HG02571 (cell line): Measurements from ENCODE around the gene ATP6V0C.
A peak's percentile ranks its signal among the peaks of the same experiment; 100 is the strongest.

Source experiments
- ATAC-seq: cut with Tn5 transposase; IDR thresholded peaks from one replicate; pipeline ENCODE4 v1.9.1; 2021; ENCODE audit warnings: mild to moderate bottlenecking, moderate library complexity; ENCODE audit not compliant: unreplicated experiment

ATP6V0C gene

DNA sequence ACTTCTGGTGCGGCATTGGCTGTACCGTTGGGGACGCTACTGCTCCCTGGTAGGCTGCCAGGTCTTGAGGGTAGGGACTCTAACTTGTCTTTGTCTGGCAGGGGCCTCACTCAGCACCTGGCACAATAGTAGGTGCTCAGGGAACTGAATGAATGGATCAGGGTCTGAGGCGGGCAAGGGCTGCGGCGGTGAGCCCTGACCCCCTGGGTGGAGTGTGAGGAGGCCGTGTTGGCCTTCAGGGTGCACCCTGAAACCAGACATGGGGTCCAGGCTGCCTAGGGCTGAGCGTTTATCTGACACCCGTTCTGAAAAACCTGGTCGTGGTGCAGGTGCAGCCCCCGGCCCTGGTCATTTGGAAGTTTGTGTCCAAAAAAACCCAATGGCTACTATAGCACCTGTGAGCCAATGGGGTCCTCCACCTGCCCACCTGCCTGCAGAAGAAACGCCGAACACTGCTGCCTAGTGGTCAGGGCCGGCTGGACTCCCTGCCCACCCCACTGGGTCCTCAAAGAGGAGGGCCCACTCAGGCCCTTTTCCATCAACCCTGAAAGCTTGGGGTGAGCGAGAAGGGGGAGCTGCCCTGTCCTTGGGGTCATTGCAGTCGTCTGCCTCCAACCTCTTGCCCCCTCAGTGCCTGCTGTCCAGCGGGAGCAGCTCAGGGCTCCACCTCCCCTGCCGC is 4.9 kb upstream of the ATP6V0C start:
- no peak for ATAC-seq

DNA sequence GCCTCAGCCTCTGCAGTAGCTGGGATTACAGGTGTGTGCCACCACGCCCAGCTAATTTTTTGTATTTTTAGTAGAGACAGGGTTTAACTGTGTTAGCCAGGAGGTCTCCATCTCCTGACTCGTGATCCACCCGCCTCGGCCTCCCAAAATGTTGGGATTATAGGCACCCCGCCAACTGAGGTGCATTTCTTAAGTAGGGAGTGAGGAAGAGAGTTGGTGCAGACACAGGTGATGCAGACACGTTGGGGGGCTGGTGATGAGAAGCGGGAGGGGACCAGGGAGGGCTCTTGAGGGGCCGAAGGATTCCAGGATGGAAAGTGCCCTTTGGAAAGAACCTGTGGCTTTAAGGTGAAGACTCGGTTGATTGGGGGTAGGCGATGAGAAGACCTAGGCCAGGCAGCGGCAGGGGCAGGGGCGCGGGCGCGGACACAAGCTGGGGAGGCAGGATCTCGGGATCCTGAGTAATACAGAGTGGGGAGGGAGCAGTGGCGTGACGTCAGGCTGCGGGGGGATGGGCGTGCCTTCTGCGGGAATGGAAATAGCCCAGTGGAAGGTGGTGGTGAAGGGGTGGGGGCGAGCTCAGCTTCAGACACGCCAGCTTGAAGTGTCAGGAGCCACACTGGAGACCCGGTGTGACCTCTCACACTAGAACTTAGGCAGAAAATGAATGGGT is 2.5 kb upstream of the ATP6V0C start:
- ATAC-seq, result no peak

DNA sequence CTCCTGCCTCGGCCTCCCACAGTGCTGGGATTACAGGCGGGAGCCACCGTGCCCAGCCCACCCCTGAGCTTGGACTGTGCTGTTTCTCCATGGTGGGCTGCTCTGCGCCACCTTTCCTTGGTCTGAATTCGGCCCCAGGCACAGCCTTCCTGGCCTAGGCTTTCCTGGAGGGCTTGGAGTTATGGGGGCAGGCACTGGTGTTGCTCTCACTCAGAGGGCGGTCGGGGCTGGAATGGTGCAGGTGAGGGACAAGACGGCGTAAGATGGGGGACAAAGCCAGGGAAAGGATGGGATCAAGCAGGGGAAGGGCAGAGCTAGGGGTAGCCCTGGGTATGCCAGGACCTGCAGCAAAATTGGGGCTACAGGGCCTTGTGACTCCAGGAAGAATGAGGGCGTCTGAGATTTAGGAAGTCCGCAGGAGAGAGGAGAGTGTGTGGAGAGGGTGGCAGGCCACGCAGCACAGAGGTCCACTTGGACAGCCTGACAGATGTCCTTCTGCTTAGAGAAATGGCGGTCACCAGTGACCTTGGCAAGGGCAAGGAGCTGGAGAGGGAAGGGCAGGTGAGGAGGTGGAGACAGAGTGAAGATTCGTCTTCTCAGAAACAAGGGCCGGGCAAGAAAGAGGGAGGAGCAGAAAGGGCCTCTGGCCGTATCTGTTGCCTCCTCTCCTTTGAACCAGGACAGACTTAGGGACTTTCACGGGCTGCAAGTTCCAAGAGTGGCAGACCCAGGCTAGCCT is 1.6 kb upstream of the ATP6V0C start:
- ATAC-seq, result no peak

GRCh38 chr16:2512735-2513404 is 882 bp upstream of the ATP6V0C start:
- no peak for ATAC-seq

GRCh38 chr16:2514333-2515179 is 804 bp downstream of the ATP6V0C start:
- no peak for ATAC-seq

- no peak for ATAC-seq
Measured at GRCh38 chr16:2515180-2515851, 1.6 kb downstream of the ATP6V0C start.

GRCh38 chr16:2516391-2517240 is 2.9 kb downstream of the ATP6V0C start:
- ATAC-seq, result no peak

GRCh38 chr16:2517954-2518605 is 4.3 kb downstream of the ATP6V0C start:
- ATAC-seq, result no peak

GRCh38 chr16:2518823-2519710 is 5.3 kb downstream of the ATP6V0C start:
- ATAC-seq, result no peak

DNA sequence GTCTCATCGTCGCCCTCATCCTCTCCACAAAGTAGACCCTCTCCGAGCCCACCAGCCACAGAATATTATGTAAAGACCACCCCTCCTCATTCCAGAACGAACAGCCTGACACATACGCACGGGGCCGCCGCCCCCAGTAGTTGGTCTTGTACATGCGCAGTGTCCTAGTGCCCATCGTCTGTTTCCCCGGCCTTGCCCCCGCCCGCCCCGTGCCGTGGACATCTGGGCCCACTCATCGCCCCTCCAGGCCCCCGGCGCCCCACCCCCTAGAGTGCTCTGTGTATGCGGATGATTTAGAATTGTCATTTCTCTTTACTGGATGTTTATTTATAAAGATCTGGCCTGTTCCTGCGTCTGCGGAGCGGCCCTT is 5.9 kb downstream of the ATP6V0C start:
- no peak for ATAC-seq

GRCh38 chr16:2520097-2520783 is 6.5 kb downstream of the ATP6V0C start, which contains the start of gene AMDHD2:
Gene AMDHD2 (plus strand): TSS chr16:2520371. CDS start chr16:2520459, 88 bp downstream.
- peak; percentile 45 for ATAC-seq

DNA sequence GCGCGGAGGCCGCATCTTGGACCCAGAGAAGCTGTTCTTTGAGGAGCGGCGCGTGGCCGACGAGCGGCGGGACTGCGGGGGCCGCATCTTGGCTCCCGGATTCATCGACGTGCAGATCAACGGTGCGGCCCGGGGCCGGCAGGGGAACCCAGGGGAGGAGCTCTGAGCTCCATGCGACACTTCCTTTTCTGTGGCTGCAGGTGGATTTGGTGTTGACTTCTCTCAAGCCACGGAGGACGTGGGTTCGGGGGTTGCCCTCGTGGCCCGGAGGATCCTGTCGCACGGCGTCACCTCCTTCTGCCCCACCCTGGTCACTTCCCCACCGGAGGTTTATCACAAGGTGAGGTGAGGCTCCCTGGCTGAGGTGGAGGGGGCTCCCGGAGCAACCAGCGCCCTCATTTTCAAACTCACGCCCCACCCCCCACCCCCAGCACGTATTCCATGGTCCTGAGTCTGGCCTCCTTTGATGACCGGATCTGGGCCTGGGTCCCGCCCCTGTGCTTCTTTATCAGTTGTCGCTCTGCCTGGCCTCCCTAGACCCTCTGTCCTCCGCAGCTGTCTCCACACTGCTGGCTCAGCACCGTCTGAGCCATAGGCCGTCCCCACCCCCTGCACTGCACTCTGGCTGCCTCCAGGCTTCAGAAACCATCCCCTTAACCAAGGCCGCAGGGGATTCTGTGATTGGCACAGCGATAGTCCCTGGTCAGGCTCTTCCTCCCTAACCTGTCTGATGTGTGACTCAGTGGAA is 7.2 kb downstream of the ATP6V0C start:
- ATAC-seq, result no peak

DNA sequence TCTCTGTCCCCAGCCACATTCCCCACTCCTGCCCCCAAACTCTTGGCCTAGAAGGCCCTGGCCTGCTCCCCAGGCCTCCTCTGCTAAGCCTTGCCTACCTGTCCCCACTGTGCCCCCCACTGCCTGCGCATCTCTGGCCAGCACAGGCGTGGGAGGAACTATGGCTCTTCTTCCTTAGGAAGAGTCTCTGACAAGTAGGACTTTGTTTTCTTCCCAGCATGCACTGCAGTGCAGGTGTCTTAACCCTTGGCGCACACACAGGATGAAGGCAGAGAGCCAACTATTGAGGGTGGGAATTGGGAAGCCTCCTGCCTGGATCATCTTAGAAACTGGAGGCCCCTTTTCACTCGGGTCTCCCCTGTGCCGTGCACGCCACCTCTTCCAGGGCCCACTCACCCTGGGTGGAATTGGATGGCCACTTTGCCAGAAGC is 10.1 kb downstream of the ATP6V0C start:
- ATAC-seq, result no peak

DNA sequence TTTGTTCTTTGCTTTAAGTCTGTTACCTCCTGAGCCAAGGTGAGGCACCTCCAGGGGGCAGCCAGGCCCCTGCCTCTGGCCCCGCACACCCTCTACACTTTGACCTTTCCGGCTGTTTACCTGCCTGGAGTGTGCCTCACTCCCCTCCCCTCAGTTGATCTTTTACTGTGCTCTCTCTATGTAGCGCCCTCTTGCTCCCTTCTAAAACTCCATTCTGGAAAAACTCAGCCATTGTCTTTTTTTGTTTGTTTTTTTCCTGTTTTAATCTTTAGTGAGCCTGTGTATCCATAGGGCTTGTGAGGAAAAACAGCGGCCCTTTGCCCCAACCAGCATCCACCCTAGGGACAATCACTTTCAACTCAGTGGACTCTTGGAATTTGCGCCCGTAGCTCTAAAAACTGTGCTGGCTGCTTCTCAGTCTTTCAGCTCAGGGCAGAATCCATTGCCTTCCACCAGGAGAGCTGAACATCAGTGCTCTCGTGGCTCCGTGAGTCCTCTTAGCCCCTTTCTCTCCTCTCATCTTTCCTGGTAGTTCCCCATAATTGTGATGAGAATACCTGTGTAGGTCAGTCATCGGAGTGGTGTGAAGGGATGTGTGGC is 10.7 kb downstream of the ATP6V0C start:
- no peak for ATAC-seq

DNA sequence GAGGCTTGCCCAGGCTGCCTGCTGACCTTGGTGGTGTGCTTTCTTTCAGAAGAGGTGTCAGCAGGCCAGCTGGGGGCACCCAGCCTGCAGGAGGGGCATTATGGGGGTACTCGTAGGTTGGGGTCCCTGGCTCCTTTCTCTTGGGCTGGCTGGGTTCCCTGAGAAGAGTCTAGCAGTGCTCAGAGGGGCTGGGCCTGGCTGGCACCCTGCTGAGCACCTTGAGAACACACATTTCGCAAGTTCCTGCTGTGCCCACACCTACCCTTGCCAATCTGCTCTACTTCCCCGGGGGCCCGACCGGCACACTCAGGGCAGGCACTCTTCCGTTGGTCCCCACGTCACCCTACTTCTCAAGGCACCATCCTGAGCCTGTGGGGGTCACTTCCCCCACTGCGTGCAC is 12.4 kb downstream of the ATP6V0C start:
- no peak for ATAC-seq
